OCI-LY1 (cell line): ENCODE measurements around the gene BTBD7.

Experiments
- CTCF ChIP-seq: fragments of 200-600 bp; sonication (generic), shearing (Covaris generic); IDR thresholded peaks from 2 replicates; pipeline ENCODE4 v1.5.1; 2017; ENCODE audit warnings: mild to moderate bottlenecking, antibody characterized with exemption, low read length, moderate library complexity, mixed read lengths
- EZH2 ChIP-seq: fragments of 200-600 bp; sonication (generic), shearing (Covaris generic); IDR thresholded peaks from 2 replicates; pipeline ENCODE4 v1.8.0; 2017; ENCODE audit warnings: borderline replicate concordance, mixed run types, mild to moderate bottlenecking, antibody characterized with exemption, low read length, moderate library complexity, mixed read lengths

DNA sequence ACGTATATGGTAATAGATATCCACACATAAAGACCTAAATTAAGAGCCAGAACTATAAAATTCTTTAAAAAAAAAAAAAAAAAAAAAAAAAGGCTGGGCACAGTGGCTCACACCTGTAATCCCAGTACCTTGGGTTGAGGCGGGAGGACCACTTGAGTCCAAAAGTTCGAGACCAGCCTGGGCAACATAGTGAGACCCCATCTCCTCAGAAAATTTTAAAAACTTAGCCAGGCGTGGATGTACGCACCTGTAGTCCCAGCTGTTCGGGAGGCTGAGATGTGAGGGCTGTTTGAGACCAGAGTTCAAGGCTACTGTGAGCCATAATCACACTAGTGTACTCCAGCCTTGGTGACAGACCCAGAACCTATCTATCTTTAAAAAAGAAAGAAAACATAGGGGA lies 4.3 kb downstream of the BTBD7 start:
- TF ChIP-seq CTCF = no peak
- no peak for TF ChIP-seq EZH2
